A673 (cell line): Measurements from ENCODE around the gene ZNF579. TPM values are rescaled to one million over a fixed set of nuclear protein-coding genes. Genes with fewer than 3 reads are reported as not detected.

ENCODE experiments used
- BruUV-seq: library from RNA; stranded (reverse); fragments of 400-500 nt; replicated peaks from 2 replicates; lab custom pipeline; 2021; lab: Mats Ljungman, UMichigan
- CTCF ChIA-PET: fragments of 300-600 bp; sonication (Branson Sonifier 250); formaldehyde crosslinking; loops from one replicate; lab custom pipeline; 2022; ENCODE audit warnings: antibody characterized with exemption; lab: Charles Lee
- POLR2A ChIA-PET: fragments of 300-600 bp; sonication (Branson Sonifier 250); formaldehyde crosslinking; loops from one replicate; lab custom pipeline; 2022; ENCODE audit warnings: antibody characterized with exemption; ENCODE audit not compliant: low non-redundant PET; lab: Charles Lee
- DNase-seq: peaks from one replicate; pipeline ENCODE4 v3.0.0-alpha.2; 2015; ENCODE audit warnings: low spot score
- H3K27ac ChIP-seq: fragments of 200-600 bp; sonication (generic); 2 replicates; pipeline ENCODE4 v1.5.1; 2016; ENCODE audit warnings: mixed run types, low read depth, mild to moderate bottlenecking, mixed read lengths, antibody characterized with exemption, low read length; ENCODE audit not compliant: poor library complexity, severe bottlenecking
- H3K27me3 ChIP-seq: fragments of 200-600 bp; sonication (generic); replicated peaks from 2 replicates; pipeline ENCODE4 v1.6.1; 2017; ENCODE audit warnings: mixed run types, low read depth, mild to moderate bottlenecking, mixed read lengths, antibody characterized with exemption, low read length; ENCODE audit not compliant: insufficient read depth, poor library complexity
- H3K36me3 ChIP-seq: fragments of 200-600 bp; sonication (generic); 2 replicates; pipeline ENCODE4 v1.6.1; 2016; ENCODE audit warnings: mixed run types, mild to moderate bottlenecking, mixed read lengths, antibody characterized with exemption, low read length; ENCODE audit not compliant: insufficient read depth, poor library complexity, severe bottlenecking
- H3K4me1 ChIP-seq: fragments of 200-600 bp; sonication (generic); 2 replicates; pipeline ENCODE4 v1.6.1; 2017; ENCODE audit warnings: mixed run types, mild to moderate bottlenecking, mixed read lengths, antibody characterized with exemption, low read length; ENCODE audit not compliant: insufficient read depth, poor library complexity, severe bottlenecking
- H3K4me3 ChIP-seq: fragments of 200-600 bp; sonication (generic); 2 replicates; pipeline ENCODE4 v1.5.1; 2016; ENCODE audit warnings: low read depth, mixed run types, mild to moderate bottlenecking, mixed read lengths, low read length; ENCODE audit not compliant: poor library complexity, severe bottlenecking
- H3K9me3 ChIP-seq: fragments of 200-600 bp; sonication (generic); 2 replicates; pipeline ENCODE4 v1.6.1; 2016; ENCODE audit warnings: mixed run types, low read depth, mild to moderate bottlenecking, mixed read lengths, antibody characterized with exemption, low read length; ENCODE audit not compliant: poor library complexity, severe bottlenecking
- EZH2 ChIP-seq: fragments of 200-600 bp; sonication (generic); IDR thresholded peaks from 2 replicates; pipeline ENCODE4 v1.6.1; 2017; ENCODE audit warnings: borderline replicate concordance, low read depth, mild to moderate bottlenecking, mixed read lengths, antibody characterized with exemption, low read length; ENCODE audit not compliant: poor library complexity, severe bottlenecking
- intact Hi-C: fragments of 100-400 bp; cut with micrococcal nuclease; formaldehyde crosslinking; loops from one replicate; pipeline ENCODE4 v1.10.0; 2022; ENCODE audit not compliant: unreplicated experiment
- total RNA-seq: library from RNA; stranded (reverse); gene quantifications from 2 replicates; pipeline ENCODE4 v1.2.3, GENCODE V29; 2021
- TF ChIP-seq, protein P1 (sequence below): fragments of 300-800, 200-600 bp; sonication (generic); conservative IDR thresholded peaks from 2 replicates; pipeline ENCODE4 v1.5.1; 2017; ENCODE audit warnings: low read depth, mild to moderate bottlenecking, antibody characterized with exemption, low read length, moderate library complexity, mixed read lengths

The ZNF579 gene
- total RNA-seq, 1 experiment from 2014 or later: 27.5 TPM

DNA sequence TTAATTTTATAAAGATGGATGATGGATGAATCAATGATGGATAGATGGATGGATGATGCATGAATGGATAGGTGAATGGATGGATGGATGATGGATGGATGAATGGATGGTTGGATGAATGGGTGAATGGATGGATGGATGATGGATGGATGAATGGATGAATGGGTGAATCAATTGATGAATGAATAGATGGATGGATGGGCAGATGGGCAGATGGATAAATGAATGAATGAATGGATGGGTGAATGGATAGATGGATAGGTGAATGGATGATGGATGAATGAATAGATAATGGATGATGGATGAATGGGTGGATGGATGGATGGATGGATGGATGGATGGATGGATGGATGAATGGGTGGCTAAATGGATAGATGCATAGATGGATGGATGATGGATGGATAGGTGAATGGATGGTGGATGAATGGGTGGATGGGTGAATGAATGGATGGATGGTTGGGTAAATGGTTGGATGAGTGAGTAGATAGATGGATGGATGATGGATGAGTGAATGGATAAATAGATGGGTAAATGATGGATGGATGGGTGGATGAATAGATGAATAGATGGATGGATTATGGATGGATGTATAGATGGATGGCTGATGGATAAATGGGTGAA, 12.8 kb downstream of the ZNF579 start:
- H3K9me3 ChIP-seq: no peaks in the 10 kb centered on the region
- no peaks in the 10 kb centered on the region for H3K4me1 ChIP-seq
- no peaks in the 10 kb centered on the region for H3K27me3 ChIP-seq
- no peak overlapping the region for H3K4me3 ChIP-seq
- TF ChIP-seq, protein P1, sequence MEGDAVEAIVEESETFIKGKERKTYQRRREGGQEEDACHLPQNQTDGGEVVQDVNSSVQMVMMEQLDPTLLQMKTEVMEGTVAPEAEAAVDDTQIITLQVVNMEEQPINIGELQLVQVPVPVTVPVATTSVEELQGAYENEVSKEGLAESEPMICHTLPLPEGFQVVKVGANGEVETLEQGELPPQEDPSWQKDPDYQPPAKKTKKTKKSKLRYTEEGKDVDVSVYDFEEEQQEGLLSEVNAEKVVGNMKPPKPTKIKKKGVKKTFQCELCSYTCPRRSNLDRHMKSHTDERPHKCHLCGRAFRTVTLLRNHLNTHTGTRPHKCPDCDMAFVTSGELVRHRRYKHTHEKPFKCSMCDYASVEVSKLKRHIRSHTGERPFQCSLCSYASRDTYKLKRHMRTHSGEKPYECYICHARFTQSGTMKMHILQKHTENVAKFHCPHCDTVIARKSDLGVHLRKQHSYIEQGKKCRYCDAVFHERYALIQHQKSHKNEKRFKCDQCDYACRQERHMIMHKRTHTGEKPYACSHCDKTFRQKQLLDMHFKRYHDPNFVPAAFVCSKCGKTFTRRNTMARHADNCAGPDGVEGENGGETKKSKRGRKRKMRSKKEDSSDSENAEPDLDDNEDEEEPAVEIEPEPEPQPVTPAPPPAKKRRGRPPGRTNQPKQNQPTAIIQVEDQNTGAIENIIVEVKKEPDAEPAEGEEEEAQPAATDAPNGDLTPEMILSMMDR: no peak
- no peak for TF ChIP-seq EZH2
- BruUV-seq: no TSS peak
- ChIA-PET CTCF (no interaction called here), POLR2A (no interaction called here)
- no peaks in the 10 kb centered on the region for H3K36me3 ChIP-seq
- intact Hi-C loops: no loop called here
- no peak overlapping the region for H3K27ac ChIP-seq
- no peak for DNase-seq

DNA sequence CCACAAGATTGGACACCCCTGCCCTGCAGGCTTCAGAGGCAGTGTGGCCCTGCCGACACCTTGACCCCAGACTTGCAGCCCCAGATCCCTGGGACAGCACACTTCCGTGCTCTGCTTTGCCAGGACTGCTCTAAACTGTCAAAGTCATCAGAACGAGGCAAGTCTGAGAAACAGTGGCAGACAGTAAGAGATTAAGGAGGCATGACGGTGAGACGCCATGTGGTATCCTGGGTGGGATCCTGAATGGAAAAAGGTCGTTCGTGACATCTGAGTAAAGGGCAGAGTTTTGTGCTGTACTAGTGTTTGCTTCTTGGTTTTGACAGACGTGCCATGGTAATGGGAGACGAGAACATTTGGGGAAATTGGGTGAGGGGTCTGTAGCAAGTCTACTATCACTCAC, 13.8 kb downstream of the ZNF579 start:
- Histone ChIP-seq H3K27me3 (no peaks in the 10 kb centered on the region), H3K4me1 (no peaks in the 10 kb centered on the region), H3K4me3 (no peak overlapping the region), H3K36me3 (no peaks in the 10 kb centered on the region), H3K27ac (no peak overlapping the region), H3K9me3 (no peaks in the 10 kb centered on the region)
- intact Hi-C loops: no loop called here
- POLR2A ChIA-PET: no interaction called here
- DNase-seq: no peak
- CTCF ChIA-PET: interaction anchor here (0.7 kb wide), 1 partner anchor 52 kb away, joined by 5 read pairs; no protein-coding TSS in a partner anchor
- no TSS peak for BruUV-seq
- no peak for TF ChIP-seq EZH2
- TF ChIP-seq, protein P1: no peak

DNA sequence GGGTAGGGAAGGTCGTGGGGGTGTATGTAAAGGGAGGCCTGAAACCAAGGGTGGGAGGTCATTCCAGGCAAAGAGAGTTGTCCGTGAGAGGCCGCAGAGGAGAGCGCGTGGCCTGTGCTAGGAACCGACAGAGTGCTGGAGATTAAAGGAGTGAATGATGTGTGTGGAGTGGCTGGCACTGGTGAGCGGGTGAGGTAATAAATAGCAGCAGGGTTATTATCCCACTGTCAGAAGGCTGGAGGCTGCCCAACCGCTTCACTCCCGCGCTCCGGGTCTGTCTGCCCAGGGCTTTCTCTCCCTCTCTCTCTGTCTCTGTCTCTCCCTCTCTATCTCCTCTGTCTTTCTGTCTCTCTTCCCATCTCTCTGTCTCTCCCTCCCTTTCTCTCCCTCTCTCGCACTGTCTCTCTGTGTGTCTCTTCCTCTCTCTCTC, 17.4 kb downstream of the ZNF579 start:
- TF ChIP-seq EZH2: no peak
- TF ChIP-seq, protein P1: no peak
- no peak for DNase-seq
- no peak overlapping the region for H3K4me3 ChIP-seq
- ChIA-PET CTCF (no interaction called here), POLR2A (no interaction called here)
- peaks cover 3% of the 10 kb centered on the region for H3K27me3 ChIP-seq
- no peaks in the 10 kb centered on the region for H3K9me3 ChIP-seq
- intact Hi-C loops: no loop called here
- BruUV-seq: no TSS peak
- H3K4me1 ChIP-seq: no peaks in the 10 kb centered on the region
- no peak overlapping the region for H3K27ac ChIP-seq
- H3K36me3 ChIP-seq: no peaks in the 10 kb centered on the region
